IMR-90 (cell line): ENCODE data around the gene OSBPL8. TPM values are rescaled to one million over a fixed set of nuclear protein-coding genes. Genes with fewer than 3 reads are reported as not detected.

ENCODE experiments used
- ATAC-seq: fragments of 200-7000 bp; cut with Tn5 transposase; 2 replicates; pipeline ENCODE4 v1.9.1; 2020; ENCODE audit warnings: low read depth, mild to moderate bottlenecking, moderate library complexity
- BruUV-seq: library from RNA; stranded (reverse); fragments of 400-500 nt; replicated peaks from 2 replicates; lab custom pipeline; 2021; lab: Mats Ljungman, UMichigan
- CTCF ChIA-PET: fragments of 300-600 bp; formaldehyde crosslinking; extraction: SDS; loops from one replicate; lab custom pipeline; 2021; ENCODE audit warnings: antibody characterized with exemption; lab: Yijun Ruan, JAX
- POLR2A ChIA-PET: fragments of 300-600 bp; sonication (Branson Sonifier 250); formaldehyde crosslinking; loops from one replicate; lab custom pipeline; 2022; ENCODE audit warnings: antibody characterized with exemption; ENCODE audit not compliant: unreplicated experiment; lab: Charles Lee
- DNase-seq: peaks from one replicate; pipeline ENCODE4 v3.0.0; 2013
- H2AFZ ChIP-seq: replicated peaks from 2 replicates; pipeline ENCODE3; 2013; ENCODE audit warnings: low read length, mild to moderate bottlenecking; ENCODE audit not compliant: poor library complexity
- H2AK5ac ChIP-seq: 2 replicates; pipeline ENCODE4 v1.6.1; 2013; ENCODE audit warnings: low read depth, low read length, inconsistent platforms
- H2AK9ac ChIP-seq: replicated peaks from 2 replicates; pipeline ENCODE3; 2013; ENCODE audit warnings: mild to moderate bottlenecking, low read depth, low read length, moderate library complexity; ENCODE audit not compliant: poor library complexity
- H2BK120ac ChIP-seq: 2 replicates; pipeline ENCODE4 v1.6.1; 2013; ENCODE audit warnings: low read depth, low read length, inconsistent platforms
- H2BK15ac ChIP-seq: 3 replicates; pipeline ENCODE4 v1.6.1; 2013; ENCODE audit warnings: low read depth, low read length, inconsistent platforms
- H2BK20ac ChIP-seq: 2 replicates; pipeline ENCODE4 v1.6.1; 2013; ENCODE audit warnings: low read depth, mild to moderate bottlenecking, inconsistent platforms, low read length, moderate library complexity
- H2BK5ac ChIP-seq: 2 replicates; pipeline ENCODE4 v1.6.1; 2013; ENCODE audit warnings: mild to moderate bottlenecking, low read depth, low read length, inconsistent platforms; ENCODE audit not compliant: poor library complexity, severe bottlenecking
- H3K14ac ChIP-seq: replicated peaks from 2 replicates; pipeline ENCODE4 v1.6.1; 2013; ENCODE audit warnings: low read depth, low read length, inconsistent platforms
- H3K18ac ChIP-seq: 2 replicates; pipeline ENCODE4 v1.6.1; 2013; ENCODE audit warnings: low read depth, low read length, control low read depth
- H3K23ac ChIP-seq: 2 replicates; pipeline ENCODE4 v1.6.1; 2013; ENCODE audit warnings: low read depth, low read length, inconsistent platforms
- H3K27ac ChIP-seq: 2 replicates; pipeline ENCODE4 v1.5.1; 2013; ENCODE audit warnings: mild to moderate bottlenecking, control low read depth, low read length; ENCODE audit not compliant: insufficient read depth
- H3K27me3 ChIP-seq: 2 replicates; pipeline ENCODE4 v1.6.1; 2013; ENCODE audit warnings: low read length; ENCODE audit not compliant: control insufficient read depth, insufficient read depth
- H3K36me3 ChIP-seq: 2 replicates; pipeline ENCODE4 v1.6.1; 2013; ENCODE audit warnings: low read length, mixed read lengths; ENCODE audit not compliant: control insufficient read depth, insufficient read depth
- H3K4ac ChIP-seq: 2 replicates; pipeline ENCODE4 v1.6.1; 2013; ENCODE audit warnings: low read depth, low read length, inconsistent platforms
- H3K4me1 ChIP-seq: 2 replicates; pipeline ENCODE4 v1.6.1; 2013; ENCODE audit warnings: low read length, mixed read lengths; ENCODE audit not compliant: control insufficient read depth, insufficient read depth
- H3K4me2 ChIP-seq: 2 replicates; pipeline ENCODE4 v1.6.1; 2013; ENCODE audit warnings: low read depth, mild to moderate bottlenecking, control low read depth, low read length, moderate library complexity
- H3K4me3 ChIP-seq: 2 replicates; pipeline ENCODE4 v1.5.1; 2013; ENCODE audit warnings: low read depth, mild to moderate bottlenecking, control low read depth, low read length, moderate library complexity; ENCODE audit not compliant: insufficient read depth
- H3K56ac ChIP-seq: 2 replicates; pipeline ENCODE4 v1.6.1; 2013; ENCODE audit warnings: low read length, inconsistent platforms; ENCODE audit not compliant: insufficient read depth; ENCODE audit errors: extremely low read depth
- H3K79me1 ChIP-seq, 2 experiments: 2 replicates each; pipeline ENCODE4 v1.6.1; 2013; ENCODE audit warnings: low read length in 2 of 2, inconsistent platforms in 1 of 2, low read depth in 1 of 2
- H3K9ac ChIP-seq: 2 replicates; pipeline ENCODE4 v1.6.1; 2013; ENCODE audit warnings: low read depth, low read length, control low read depth
- H3K9me1 ChIP-seq: 2 replicates; pipeline ENCODE4 v1.6.1; 2013; ENCODE audit warnings: low read length, inconsistent platforms; ENCODE audit not compliant: insufficient read depth
- H3K9me3 ChIP-seq: 2 replicates; pipeline ENCODE4 v1.6.1; 2013; ENCODE audit warnings: low read length; ENCODE audit not compliant: control insufficient read depth, insufficient read depth
- H4K20me1 ChIP-seq: 2 replicates; pipeline ENCODE4 v1.6.1; 2013; ENCODE audit warnings: low read length, inconsistent platforms; ENCODE audit not compliant: insufficient read depth
- H4K5ac ChIP-seq: 2 replicates; pipeline ENCODE4 v1.6.1; 2013; ENCODE audit warnings: mild to moderate bottlenecking, low read depth, low read length, control low read depth
- H4K8ac ChIP-seq, 2 experiments: 2 replicates each; pipeline ENCODE4 v1.6.1; 2013; ENCODE audit warnings: low read depth in 2 of 2, low read length in 2 of 2, control low read depth in 1 of 2, inconsistent platforms in 1 of 2
- H4K91ac ChIP-seq: 2 replicates; pipeline ENCODE4 v1.6.1; 2013; ENCODE audit warnings: low read depth, low read length, inconsistent platforms; ENCODE audit not compliant: insufficient read depth
- BHLHE40 ChIP-seq: fragments of 150-350 bp; IDR thresholded peaks from 2 replicates; pipeline ENCODE4 v1.6.1; 2016; ENCODE audit warnings: mild to moderate bottlenecking, low read depth, low read length
- CEBPB ChIP-seq: IDR thresholded peaks from 2 replicates; pipeline ENCODE4 v1.6.1; 2012; ENCODE audit warnings: low read depth, low read length, improper control_type of control experiment
- ELK1 ChIP-seq: fragments of 150-350 bp; IDR thresholded peaks from 2 replicates; pipeline ENCODE4 v1.6.1; 2016; ENCODE audit warnings: low read depth, mild to moderate bottlenecking, low read length, moderate library complexity, borderline replicate concordance
- FOS ChIP-seq: fragments of 150-350 bp; IDR thresholded peaks from 2 replicates; pipeline ENCODE4 v1.6.1; 2016; ENCODE audit warnings: low read depth, low read length
- MAFK ChIP-seq: IDR thresholded peaks from 2 replicates; pipeline ENCODE4 v1.6.1; 2012; ENCODE audit warnings: low read depth, low read length, improper control_type of control experiment
- MAZ ChIP-seq: IDR thresholded peaks from 2 replicates; pipeline ENCODE4 v1.6.1; 2012; ENCODE audit warnings: low read depth, mild to moderate bottlenecking, low read length, improper control_type of control experiment, moderate library complexity, borderline replicate concordance
- NFE2L2 ChIP-seq: fragments of 150-350 bp; IDR thresholded peaks from 2 replicates; pipeline ENCODE4 v1.6.1; 2016; ENCODE audit warnings: low read depth, mild to moderate bottlenecking, low read length
- POLR2A ChIP-seq: IDR thresholded peaks from 2 replicates; pipeline ENCODE4 v1.6.1; 2012; ENCODE audit warnings: mild to moderate bottlenecking, low read depth, low read length
- RAD21 ChIP-seq: IDR thresholded peaks from 2 replicates; pipeline ENCODE4 v1.6.1; 2012; ENCODE audit warnings: low read length, improper control_type of control experiment
- RCOR1 ChIP-seq: IDR thresholded peaks from 2 replicates; pipeline ENCODE4 v1.6.1; 2012; ENCODE audit warnings: mild to moderate bottlenecking, low read length, improper control_type of control experiment; ENCODE audit not compliant: insufficient replicate concordance
- RFX5 ChIP-seq: IDR thresholded peaks from 2 replicates; pipeline ENCODE4 v1.8.0; 2012; ENCODE audit warnings: low read depth, mild to moderate bottlenecking, low read length, moderate library complexity
- SMC3 ChIP-seq: fragments of 150-350 bp; IDR thresholded peaks from 2 replicates; pipeline ENCODE4 v1.6.1; 2016; ENCODE audit warnings: low read depth, mild to moderate bottlenecking, antibody characterized with exemption, low read length, moderate library complexity
- WGBS, 2 experiments: methylation state at CpG; one replicate each; pipeline versions ENCODE4 v1.1.5 to v1.1.7; 2013; ENCODE audit warnings: missing lambda C conversion rate in 2 of 2; ENCODE audit not compliant: insufficient read length in 1 of 2; ENCODE audit errors: extremely low coverage in 2 of 2; 5-methylcytosine and 5-hydroxymethylcytosine counted together
- dilution Hi-C: fragments of 300-500 bp; cut with HindIII; formaldehyde crosslinking; loops from one replicate; pipeline ENCODE4 v1.14.3; 2018; ENCODE audit warnings: low sequenced_read_pairs; ENCODE audit not compliant: unreplicated experiment
- in situ Hi-C: fragments of 300-500 bp; cut with MboI; formaldehyde crosslinking; loops from 3 replicates; pipeline ENCODE4 v1.14.3; 2019; ENCODE audit warnings: low sequenced_read_pairs, inconsistent platforms, mixed read lengths
- intact Hi-C: fragments of 100-400 bp; cut with micrococcal nuclease; formaldehyde crosslinking; loops from 2 replicates; pipeline ENCODE4 v1.10.0; 2022
- polyA plus RNA-seq, 3 experiments: library from polyadenylated mRNA; depleted of rRNA; stranded (reverse); fragments of >200 nt; gene quantifications; 2 replicates each; pipeline ENCODE4 v1.2.3, GENCODE V29; 2012; ENCODE audit warnings: low replicate concordance in 1 of 3
- total RNA-seq: library from RNA; depleted of rRNA; stranded (reverse); fragments of >200 nt; gene quantifications from 2 replicates; pipeline ENCODE4 v1.2.3, GENCODE V29; 2012
- TF ChIP-seq, protein P1 (sequence below): conservative IDR thresholded peaks from 2 replicates; pipeline ENCODE4 v1.5.1; 2012; ENCODE audit warnings: mild to moderate bottlenecking, low read depth, low read length, improper control_type of control experiment

Gene OSBPL8
- total and polyA plus RNA-seq, 2 of the 4 experiments (the other 2 are of a cell fraction), result 17.8 to 24.2 TPM

GRCh38 chr12:76348079-76348901 is 211.3 kb downstream of the OSBPL8 start, which contains the start of gene BBS10:
TSS of gene BBS10 (minus strand) at chr12:76348415. CDS start at chr12:76348358, 57 bp downstream.
- H4K8ac ChIP-seq, result peak within 1 kb of the TSS; percentile 93 to 100
- H4K91ac ChIP-seq, result peak within 1 kb of the TSS; percentile 94
- POLR2A ChIA-PET, result interaction anchor here (0.5 to 1.0 kb wide), 2 partner anchors 245 to 317 kb away, joined by 3 to 6 read pairs; no protein-coding TSS in a partner anchor
- H3K36me3 ChIP-seq, result no peaks in the 10 kb centered on the region
- H3K4ac ChIP-seq, result peak within 1 kb of the TSS; percentile 88
- dilution Hi-C loops (no loop called here), intact Hi-C loops (loop anchor here (1.0 to 5.0 kb wide), 4 partner anchors 107 to 291 kb away; no protein-coding TSS in a partner anchor), in situ Hi-C loops (loop anchor here (5.0 to 10.0 kb wide), 3 partner anchors 273 to 823 kb away; no protein-coding TSS in a partner anchor)
- peaks cover 5% of the 10 kb centered on the region; the same call in 1 of the 2 replicates for H3K4me1 ChIP-seq
- H2BK15ac ChIP-seq, result peak within 1 kb of the TSS; percentile 53; the same call in 2 of the 3 replicates
- no peak within 1 kb of the TSS for H2BK20ac ChIP-seq
- H3K23ac ChIP-seq, result peak within 1 kb of the TSS; percentile 71
- peaks cover 11 to 32% of the 10 kb centered on the region in 2 experiments; a peak in 3 of 4 replicates for H3K79me1 ChIP-seq
- DNase-seq, result peak; percentile 91
- peak; percentile 96 for ATAC-seq
- no peaks in the 10 kb centered on the region for H3K27me3 ChIP-seq
- H4K5ac ChIP-seq, result peak within 1 kb of the TSS; percentile 74
- peak within 1 kb of the TSS; percentile 72 for H2AK5ac ChIP-seq
- H2BK120ac ChIP-seq, result peak within 1 kb of the TSS; percentile 56
- no peaks in the 10 kb centered on the region for H4K20me1 ChIP-seq
- H3K14ac ChIP-seq, result peak within 1 kb of the TSS; percentile 83
- peak within 1 kb of the TSS; percentile 94 for H2AFZ ChIP-seq
- H3K18ac ChIP-seq, result peak within 1 kb of the TSS; percentile 21; the same call in 1 of the 2 replicates
- peak within 1 kb of the TSS; percentile 96 for H2AK9ac ChIP-seq
- H3K9ac ChIP-seq, result peak within 1 kb of the TSS; percentile 84
- H2BK5ac ChIP-seq, result peak within 1 kb of the TSS; percentile 73
- CTCF ChIA-PET, result interaction anchor here (0.7 to 1.6 kb wide), 9 partner anchors 190 to 317 kb away, joined by 3 to 6 read pairs (median 3); partner anchors contain the start of gene PHLDA1
- H3K9me3 ChIP-seq, result no peaks in the 10 kb centered on the region
- H3K9me1 ChIP-seq, result no peaks in the 10 kb centered on the region
- peak within 1 kb of the TSS; percentile 76 for H3K56ac ChIP-seq
- H3K4me3 ChIP-seq, result peak within 1 kb of the TSS; percentile 79
- H3K4me2 ChIP-seq, result peak within 1 kb of the TSS; percentile 82
- BruUV-seq, result no TSS peak
- peak within 1 kb of the TSS; percentile 91 for H3K27ac ChIP-seq
- 0% methylated on average over 12 of the region's 49 CpGs; no CpG with 5 or more reads in 1 of the 2 experiments for WGBS, 2 experiments
- no peak for TF ChIP-seq POLR2A
- TF ChIP-seq SMC3, result no peak
- no peak for TF ChIP-seq NFE2L2
- TF ChIP-seq RFX5, result no peak
- TF ChIP-seq, protein P1, sequence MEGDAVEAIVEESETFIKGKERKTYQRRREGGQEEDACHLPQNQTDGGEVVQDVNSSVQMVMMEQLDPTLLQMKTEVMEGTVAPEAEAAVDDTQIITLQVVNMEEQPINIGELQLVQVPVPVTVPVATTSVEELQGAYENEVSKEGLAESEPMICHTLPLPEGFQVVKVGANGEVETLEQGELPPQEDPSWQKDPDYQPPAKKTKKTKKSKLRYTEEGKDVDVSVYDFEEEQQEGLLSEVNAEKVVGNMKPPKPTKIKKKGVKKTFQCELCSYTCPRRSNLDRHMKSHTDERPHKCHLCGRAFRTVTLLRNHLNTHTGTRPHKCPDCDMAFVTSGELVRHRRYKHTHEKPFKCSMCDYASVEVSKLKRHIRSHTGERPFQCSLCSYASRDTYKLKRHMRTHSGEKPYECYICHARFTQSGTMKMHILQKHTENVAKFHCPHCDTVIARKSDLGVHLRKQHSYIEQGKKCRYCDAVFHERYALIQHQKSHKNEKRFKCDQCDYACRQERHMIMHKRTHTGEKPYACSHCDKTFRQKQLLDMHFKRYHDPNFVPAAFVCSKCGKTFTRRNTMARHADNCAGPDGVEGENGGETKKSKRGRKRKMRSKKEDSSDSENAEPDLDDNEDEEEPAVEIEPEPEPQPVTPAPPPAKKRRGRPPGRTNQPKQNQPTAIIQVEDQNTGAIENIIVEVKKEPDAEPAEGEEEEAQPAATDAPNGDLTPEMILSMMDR, result peak; percentile 42
- TF ChIP-seq RAD21, result peak; percentile 39; the same call in 1 of the 2 replicates
- no peak for TF ChIP-seq RCOR1
- 0 out of 2 replicates have a peak, but pooled peaks have one; percentile 56 for TF ChIP-seq MAZ
- no peak for TF ChIP-seq BHLHE40
- TF ChIP-seq ELK1, result no peak
- TF ChIP-seq MAFK, result peak; percentile 19; the same call in 1 of the 2 replicates
- no peak; the same call in 1 of the 2 replicates for TF ChIP-seq FOS
- TF ChIP-seq CEBPB, result no peak
